HG03108 (cell line): ENCODE data around the gene CFAP61.

Source experiments
- ATAC-seq: cut with Tn5 transposase; IDR thresholded peaks from one replicate; pipeline ENCODE4 v1.9.1; 2021; ENCODE audit warnings: moderate library complexity; ENCODE audit not compliant: unreplicated experiment

Gene CFAP61

GRCh38 chr20:20027284-20027683 is 25.0 kb upstream of the CFAP61 start:
- no peak for ATAC-seq

- no peak for ATAC-seq
Measured at GRCh38 chr20:20031790-20032189, 20.5 kb upstream of the CFAP61 start.

- ATAC-seq, result no peak
Measured at GRCh38 chr20:20034486-20034885, 17.8 kb upstream of the CFAP61 start.

GRCh38 chr20:20036756-20037155 is 15.6 kb upstream of the CFAP61 start:
- ATAC-seq, result no peak

- no peak for ATAC-seq
Measured at GRCh38 chr20:20037960-20038359, 14.4 kb upstream of the CFAP61 start.

- no peak for ATAC-seq
Measured at GRCh38 chr20:20038586-20038985, 13.7 kb upstream of the CFAP61 start.

GRCh38 chr20:20039752-20040387 is 12.5 kb upstream of the CFAP61 start:
- ATAC-seq, result no peak

GRCh38 chr20:20051767-20052073 is 612 bp upstream of the CFAP61 start:
- peak; percentile 3 for ATAC-seq

GRCh38 chr20:20060234-20060998 is 8.1 kb downstream of the CFAP61 start:
- ATAC-seq, result no peak

- no peak for ATAC-seq
Measured at GRCh38 chr20:20063941-20064702, 11.8 kb downstream of the CFAP61 start.

GRCh38 chr20:20065361-20065760 is 13.0 kb downstream of the CFAP61 start:
- no peak for ATAC-seq

GRCh38 chr20:20070871-20071726 is 18.8 kb downstream of the CFAP61 start:
- no peak for ATAC-seq

- ATAC-seq, result no peak
Measured at GRCh38 chr20:20073801-20074371, 21.6 kb downstream of the CFAP61 start.

- no peak for ATAC-seq
Measured at GRCh38 chr20:20075032-20075431, 22.7 kb downstream of the CFAP61 start.

GRCh38 chr20:20076297-20077065 is 24.1 kb downstream of the CFAP61 start:
- no peak for ATAC-seq

GRCh38 chr20:20078041-20078440 is 25.7 kb downstream of the CFAP61 start:
- ATAC-seq, result no peak

- no peak for ATAC-seq
Measured at GRCh38 chr20:20079102-20079784, 26.9 kb downstream of the CFAP61 start.

GRCh38 chr20:20083807-20084206 is 31.5 kb downstream of the CFAP61 start:
- peak; percentile 69 for ATAC-seq

- no peak for ATAC-seq
Measured at GRCh38 chr20:20084296-20084752, 32.0 kb downstream of the CFAP61 start.
